HUES48 (cell line): ENCODE measurements around the gene ASIC2.
"Not testable (repeated sequence)": the region's sequence is repeated elsewhere in the genome, so short reads cannot be mapped to it uniquely, and the experiment has no call there.

Experiments used
- H3K27ac ChIP-seq: one replicate; pipeline ENCODE4 v1.7.0; 2013; ENCODE audit warnings: low read depth, low read length, inconsistent platforms
- H3K27me3 ChIP-seq: 2 replicates; pipeline ENCODE4 v1.6.1; 2013; ENCODE audit warnings: mild to moderate bottlenecking, low read length; ENCODE audit not compliant: control insufficient read depth, insufficient read depth
- H3K36me3 ChIP-seq: 2 replicates; pipeline ENCODE4 v1.6.1; 2013; ENCODE audit warnings: low read length; ENCODE audit not compliant: control insufficient read depth, insufficient read depth
- H3K4me1 ChIP-seq: 2 replicates; pipeline ENCODE4 v1.6.1; 2013; ENCODE audit warnings: mild to moderate bottlenecking, low read length; ENCODE audit not compliant: control insufficient read depth, insufficient read depth
- H3K4me3 ChIP-seq: 2 replicates; pipeline ENCODE4 v1.5.1; 2013; ENCODE audit warnings: mild to moderate bottlenecking, low read depth, low read length
- H3K9ac ChIP-seq: 2 replicates; pipeline ENCODE4 v1.6.1; 2013; ENCODE audit warnings: mild to moderate bottlenecking, low read depth, low read length, moderate library complexity
- H3K9me3 ChIP-seq: 2 replicates; pipeline ENCODE4 v1.6.1; 2013; ENCODE audit warnings: low read length; ENCODE audit not compliant: control insufficient read depth, insufficient read depth

ASIC2 gene

GRCh38 chr17:32998111-32998886 lies 294.8 kb downstream of the ASIC2 start:
- H3K27me3 ChIP-seq = peaks cover 8% of the 10 kb centered on the region
- no peaks in the 10 kb centered on the region for H3K9me3 ChIP-seq
- no peak overlapping the region for H3K9ac ChIP-seq
- no peaks in the 10 kb centered on the region for H3K36me3 ChIP-seq
- no peaks in the 10 kb centered on the region for H3K4me1 ChIP-seq
- no peak overlapping the region for H3K27ac ChIP-seq
- no peak overlapping the region for H3K4me3 ChIP-seq

DNA sequence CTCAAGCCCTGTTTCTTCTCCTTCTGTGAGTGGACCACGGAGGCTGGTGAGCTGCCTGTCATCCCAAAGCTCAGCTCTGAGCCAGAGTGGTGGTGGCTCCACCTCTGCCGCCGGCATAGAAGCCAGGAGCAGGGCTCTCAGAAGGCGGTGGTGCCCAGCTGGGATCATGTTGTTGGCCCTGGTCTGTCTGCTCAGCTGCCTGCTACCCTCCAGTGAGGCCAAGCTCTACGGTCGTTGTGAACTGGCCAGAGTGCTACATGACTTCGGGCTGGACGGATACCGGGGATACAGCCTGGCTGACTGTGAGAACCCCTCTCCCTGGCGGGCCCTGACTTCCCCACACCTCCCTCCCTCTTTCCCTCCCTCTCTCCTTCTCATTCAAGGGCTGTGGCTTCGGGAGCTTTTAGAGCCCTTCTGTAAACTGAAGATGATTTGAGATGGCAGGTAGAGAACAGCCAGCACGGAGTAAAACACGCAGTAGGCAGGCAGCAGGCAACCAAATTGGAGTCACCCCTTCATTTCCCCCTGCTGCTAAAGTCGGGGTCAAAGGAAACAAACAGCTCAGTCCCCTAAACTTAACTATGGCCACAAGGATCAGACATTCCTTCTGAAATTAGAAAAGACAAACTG lies 297.6 kb downstream of the ASIC2 start:
- no peak overlapping the region for H3K4me3 ChIP-seq
- H3K9ac ChIP-seq = no peak overlapping the region
- H3K9me3 ChIP-seq = no peaks in the 10 kb centered on the region
- no peaks in the 10 kb centered on the region for H3K4me1 ChIP-seq
- no peaks in the 10 kb centered on the region for H3K36me3 ChIP-seq
- no peak overlapping the region for H3K27ac ChIP-seq
- peaks cover 8% of the 10 kb centered on the region for H3K27me3 ChIP-seq

DNA sequence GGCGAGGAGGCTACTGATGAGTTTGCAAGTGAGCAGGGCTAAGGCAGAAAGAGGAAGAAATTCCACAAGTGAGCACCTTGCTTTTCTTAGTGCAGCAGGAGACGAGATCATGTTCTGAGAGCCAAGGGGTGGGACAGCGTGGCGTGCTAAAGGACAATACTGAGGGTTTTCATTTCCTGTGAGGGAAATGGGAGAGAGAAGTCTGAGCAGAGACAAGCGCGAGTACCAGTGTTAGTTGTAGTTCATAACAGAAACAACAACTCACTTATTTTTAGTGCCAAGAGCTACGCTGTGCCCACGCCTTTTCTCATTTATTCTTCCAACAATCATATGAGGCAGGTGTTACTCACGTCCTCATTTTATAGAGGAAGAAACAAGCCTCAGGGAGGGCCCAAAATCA lies 299.1 kb downstream of the ASIC2 start:
- Histone ChIP-seq H3K4me3 (no peak overlapping the region), H3K9ac (no peak overlapping the region), H3K27me3 (peaks cover 6% of the 10 kb centered on the region), H3K9me3 (no peaks in the 10 kb centered on the region), H3K4me1 (no peaks in the 10 kb centered on the region), H3K36me3 (no peaks in the 10 kb centered on the region), H3K27ac (no peak overlapping the region)

- H3K27ac ChIP-seq = no peak overlapping the region
- no peak overlapping the region for H3K4me3 ChIP-seq
- H3K36me3 ChIP-seq = no peaks in the 10 kb centered on the region
- H3K27me3 ChIP-seq = no peaks in the 10 kb centered on the region
- H3K4me1 ChIP-seq = no peaks in the 10 kb centered on the region
- H3K9me3 ChIP-seq = peaks cover 9% of the 10 kb centered on the region; the same call in 1 of the 2 replicates
- H3K9ac ChIP-seq = no peak overlapping the region
Measured at GRCh38 chr17:32992321-32993033, 300.6 kb downstream of the ASIC2 start.

- Histone ChIP-seq H3K27me3 (no peaks in the 10 kb centered on the region), H3K4me3 (no peak overlapping the region), H3K27ac (no peak overlapping the region)
Measured at GRCh38 chr17:32988481-32989101, 304.5 kb downstream of the ASIC2 start.

DNA sequence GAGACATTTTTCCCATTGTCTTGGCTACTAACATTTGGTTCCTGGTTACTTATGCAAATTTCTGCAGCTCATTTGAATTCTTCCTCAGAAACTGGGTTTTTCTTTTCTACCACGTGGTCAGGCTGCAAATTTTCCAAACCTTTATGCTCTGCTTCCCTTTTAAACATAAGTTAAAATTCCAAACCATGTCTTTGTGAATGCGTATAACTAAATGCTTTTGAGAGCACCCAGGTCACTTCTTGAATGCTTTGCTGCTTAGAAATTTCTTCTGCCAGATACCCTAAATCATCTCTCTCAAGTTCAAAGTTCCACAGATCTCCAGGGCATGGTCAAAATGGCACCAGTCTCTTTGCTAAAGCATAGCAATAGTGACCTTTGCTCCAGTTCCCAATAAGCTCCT lies 305.2 kb downstream of the ASIC2 start:
- not testable (repeated sequence) for H3K36me3 ChIP-seq, H3K4me3 ChIP-seq, H3K9ac ChIP-seq, H3K4me1 ChIP-seq, H3K27me3 ChIP-seq, H3K27ac ChIP-seq
- peaks cover 15% of the 10 kb centered on the region for H3K9me3 ChIP-seq

More at GRCh38 chr17:32988481-32989101, 304.5 kb downstream of the ASIC2 start:
- H3K9ac ChIP-seq = no peak overlapping the region
- no peaks in the 10 kb centered on the region for H3K4me1 ChIP-seq
- peaks cover 15% of the 10 kb centered on the region for H3K9me3 ChIP-seq
- no peaks in the 10 kb centered on the region for H3K36me3 ChIP-seq

DNA sequence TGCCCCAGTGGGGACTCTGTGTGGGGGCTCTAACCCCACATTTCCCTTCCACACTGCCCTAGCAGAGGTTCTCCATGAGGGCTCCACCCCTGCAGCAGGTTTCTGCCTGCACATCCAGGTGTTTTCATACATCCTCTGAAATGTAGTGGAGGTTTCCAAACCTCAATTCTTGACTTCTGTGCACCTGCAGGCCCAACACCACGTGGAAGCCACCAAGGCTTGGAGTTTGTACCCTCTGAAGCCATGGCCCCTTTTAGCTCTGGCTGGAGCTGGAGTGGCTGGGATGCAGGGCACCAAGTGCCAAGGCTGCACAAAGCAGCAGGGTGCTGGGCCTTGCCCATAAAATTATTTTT lies 305.7 kb downstream of the ASIC2 start:
- not testable (repeated sequence) for H3K4me3 ChIP-seq, H3K4me1 ChIP-seq, H3K27ac ChIP-seq, H3K27me3 ChIP-seq, H3K9ac ChIP-seq, H3K36me3 ChIP-seq
- H3K9me3 ChIP-seq = peaks cover 15% of the 10 kb centered on the region

- Histone ChIP-seq H3K27ac (no peak overlapping the region), H3K9me3 (peaks cover 27% of the 10 kb centered on the region), H3K9ac (no peak overlapping the region), H3K27me3 (no peaks in the 10 kb centered on the region), H3K4me3 (no peak overlapping the region), H3K36me3 (no peaks in the 10 kb centered on the region), H3K4me1 (no peaks in the 10 kb centered on the region)
Measured at GRCh38 chr17:32985050-32985756, 307.9 kb downstream of the ASIC2 start.

DNA sequence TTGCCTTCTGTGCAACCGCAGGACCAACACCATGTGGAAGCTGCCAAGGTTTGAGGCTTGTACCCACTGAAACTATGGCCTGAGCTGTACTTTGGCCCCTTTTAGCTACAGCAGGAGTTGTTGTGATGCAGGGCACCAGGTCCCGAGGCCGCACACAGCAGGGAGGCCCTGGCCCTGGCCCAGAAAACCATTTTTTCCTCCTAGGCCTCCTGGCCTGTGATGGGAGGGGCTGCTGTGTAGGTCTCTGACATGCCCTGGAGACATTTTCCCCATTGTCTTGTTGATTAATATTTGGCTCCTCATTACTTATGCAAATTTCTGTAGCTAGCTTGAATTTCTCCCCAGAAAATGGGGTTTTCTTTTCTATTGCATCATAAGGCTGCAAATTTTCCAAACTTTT lies 311.5 kb downstream of the ASIC2 start:
- not testable (repeated sequence) for H3K27me3 ChIP-seq, H3K27ac ChIP-seq, H3K9ac ChIP-seq, H3K4me1 ChIP-seq, H3K36me3 ChIP-seq, H3K4me3 ChIP-seq
- H3K9me3 ChIP-seq = peaks cover 16% of the 10 kb centered on the region

DNA sequence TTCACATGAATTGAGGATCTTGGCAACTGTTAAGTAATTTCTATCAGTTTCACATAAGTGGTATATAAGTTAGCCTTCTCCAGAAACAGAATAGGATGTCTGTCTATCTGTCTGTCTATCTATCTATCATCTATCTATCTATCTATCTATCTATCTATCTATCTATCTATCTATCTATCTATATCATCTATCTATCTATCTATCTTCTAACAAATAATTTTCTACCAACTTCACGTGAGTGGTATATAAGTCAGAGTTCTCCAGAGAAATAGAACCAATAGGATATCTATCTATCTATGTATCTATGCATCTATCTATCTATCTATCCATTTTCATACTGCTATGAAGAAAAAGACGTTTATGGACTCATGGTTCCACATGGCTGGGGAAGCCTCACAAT lies 312.9 kb downstream of the ASIC2 start:
- Histone ChIP-seq H3K9me3 (peaks cover 16% of the 10 kb centered on the region), H3K27ac (no peak overlapping the region), H3K36me3 (no peaks in the 10 kb centered on the region), H3K4me3 (no peak overlapping the region), H3K4me1 (no peaks in the 10 kb centered on the region), H3K9ac (no peak overlapping the region), H3K27me3 (no peaks in the 10 kb centered on the region)
